Measurements from ENCODE around the gene RCAN2. TPM values are rescaled to one million over a fixed set of nuclear protein-coding genes. Genes with fewer than 3 reads are reported as not detected.

Gene RCAN2
- total RNA-seq, 1 experiment from 2014 or later, result not detected

DNA sequence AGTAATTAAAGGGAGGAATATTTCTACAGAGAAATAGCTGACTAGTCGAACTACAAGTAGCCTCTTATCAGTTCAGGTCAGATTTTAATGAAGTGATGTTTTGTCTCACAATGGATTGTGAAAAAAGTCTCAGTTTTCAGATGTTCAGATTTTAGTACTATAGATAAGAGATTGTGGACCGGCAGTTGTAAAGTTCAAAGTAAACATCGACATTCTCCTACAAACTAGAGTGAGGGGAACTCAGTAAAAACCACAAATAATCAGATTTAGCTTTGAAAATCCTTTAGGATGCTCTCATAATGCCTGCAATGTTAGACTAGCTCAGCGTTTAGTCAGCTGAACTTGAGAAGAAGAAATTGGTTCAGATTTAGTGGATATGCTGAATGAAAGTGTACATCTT, 39.9 kb downstream of the RCAN2 start:
- CTCF ChIA-PET, result no interaction called here
- Mint-ChIP-seq H3K4me3 (ENCODE audit: unreplicated experiment) (no peak overlapping the region), H3K9me3 (ENCODE audit: unreplicated experiment) (peaks cover 11% of the 10 kb centered on the region), H3K27ac (ENCODE audit: unreplicated experiment) (no peak overlapping the region), H3K27me3 (ENCODE audit: insufficient read depth, unreplicated experiment) (peaks cover 5% of the 10 kb centered on the region), H3K36me3 (ENCODE audit: insufficient read depth, unreplicated experiment) (no peaks in the 10 kb centered on the region), H3K4me1 (ENCODE audit: low read depth, unreplicated experiment) (no peaks in the 10 kb centered on the region)
- no peak for DNase-seq
- H3K4me3 ChIP-seq (ENCODE audit: low read depth, low read length), result no peak overlapping the region
- intact Hi-C loops (cut with micrococcal nuclease; ENCODE audit: unreplicated experiment), result no loop called here
- no peaks in the 10 kb centered on the region for H3K36me3 ChIP-seq (ENCODE audit: control insufficient read depth, insufficient read depth, low read length)
- no TSS peak for BruUV-seq (replicated peaks)
- H3K4me1 ChIP-seq, result no peaks in the 10 kb centered on the region
- peaks cover 6% of the 10 kb centered on the region; the same call in 1 of the 2 replicates for H3K9me3 ChIP-seq
- no peak for TF ChIP-seq CTCF (IDR thresholded peaks at IDR 0.05; ENCODE audit: insufficient read depth in 1 of 2, low read depth in 1 of 2, low read length in 1 of 2, severe bottlenecking in 1 of 2, unreplicated experiment in 1 of 2)
- POLR2A ChIA-PET, result no interaction called here
- no peaks in the 10 kb centered on the region for H3K27me3 ChIP-seq (replicated peaks; ENCODE audit: control insufficient read depth, insufficient read depth, low read length)

- POLR2A ChIA-PET, result no interaction called here
- CTCF ChIA-PET, result no interaction called here
- no peaks in the 10 kb centered on the region for H3K4me1 Mint-ChIP-seq (ENCODE audit: low read depth, unreplicated experiment)
- no peak overlapping the region for H3K27ac Mint-ChIP-seq (ENCODE audit: unreplicated experiment)
- peaks cover 11% of the 10 kb centered on the region for H3K9me3 Mint-ChIP-seq (ENCODE audit: unreplicated experiment)
- H3K27me3 Mint-ChIP-seq (ENCODE audit: insufficient read depth, unreplicated experiment), result peaks cover 3% of the 10 kb centered on the region
- Histone ChIP-seq H3K4me3 (ENCODE audit: low read depth, low read length) (no peak overlapping the region), H3K9me3 (0 out of 2 replicates have a peak, but pooled peaks cover 1% of the 10 kb centered on the region), H3K4me1 (no peaks in the 10 kb centered on the region), H3K27me3 (replicated peaks; ENCODE audit: control insufficient read depth, insufficient read depth, low read length) (no peaks in the 10 kb centered on the region), H3K36me3 (ENCODE audit: control insufficient read depth, insufficient read depth, low read length) (no peaks in the 10 kb centered on the region)
- no TSS peak for BruUV-seq (replicated peaks)
- no peak for DNase-seq
- no peaks in the 10 kb centered on the region for H3K36me3 Mint-ChIP-seq (ENCODE audit: insufficient read depth, unreplicated experiment)
- intact Hi-C loops (cut with micrococcal nuclease; ENCODE audit: unreplicated experiment), result no loop called here
- H3K4me3 Mint-ChIP-seq (ENCODE audit: unreplicated experiment), result no peak overlapping the region
- TF ChIP-seq CTCF (IDR thresholded peaks at IDR 0.05; ENCODE audit: insufficient read depth in 1 of 2, low read depth in 1 of 2, low read length in 1 of 2, severe bottlenecking in 1 of 2, unreplicated experiment in 1 of 2), result no peak
Observed at GRCh38 chr6:46444772-46445454, 46.3 kb downstream of the RCAN2 start.

GRCh38 chr6:46443623-46444022, 47.6 kb downstream of the RCAN2 start:
- no peaks in the 10 kb centered on the region for H3K9me3 ChIP-seq
- Mint-ChIP-seq H3K27me3 (ENCODE audit: insufficient read depth, unreplicated experiment) (peaks cover 3% of the 10 kb centered on the region), H3K36me3 (ENCODE audit: insufficient read depth, unreplicated experiment) (no peaks in the 10 kb centered on the region), H3K4me3 (ENCODE audit: unreplicated experiment) (no peak overlapping the region), H3K9me3 (ENCODE audit: unreplicated experiment) (peaks cover 11% of the 10 kb centered on the region), H3K27ac (ENCODE audit: unreplicated experiment) (no peak overlapping the region), H3K4me1 (ENCODE audit: low read depth, unreplicated experiment) (no peaks in the 10 kb centered on the region)
- H3K4me3 ChIP-seq (ENCODE audit: low read depth, low read length), result no peak overlapping the region
- TF ChIP-seq CTCF (IDR thresholded peaks at IDR 0.05; ENCODE audit: insufficient read depth in 1 of 2, low read depth in 1 of 2, low read length in 1 of 2, severe bottlenecking in 1 of 2, unreplicated experiment in 1 of 2), result no peak
- BruUV-seq (replicated peaks), result no TSS peak
- H3K27me3 ChIP-seq (replicated peaks; ENCODE audit: control insufficient read depth, insufficient read depth, low read length), result no peaks in the 10 kb centered on the region
- no peak for DNase-seq
- ChIA-PET POLR2A (no interaction called here), CTCF (no interaction called here)
- no peaks in the 10 kb centered on the region for H3K36me3 ChIP-seq (ENCODE audit: control insufficient read depth, insufficient read depth, low read length)
- no peaks in the 10 kb centered on the region for H3K4me1 ChIP-seq
- intact Hi-C loops (cut with micrococcal nuclease; ENCODE audit: unreplicated experiment), result no loop called here

Data from Caco-2 (cell line).